ENCODE results near the gene DGKZ. TPM values are rescaled to one million over a fixed set of nuclear protein-coding genes. Genes with fewer than 3 reads are reported as not detected.

Gene DGKZ
- total and polyA plus RNA-seq, 2 experiments from 2014 or later = 45.1 to 170 TPM

GRCh38 chr11:46362156-46363030 lies 15.1 kb downstream of the DGKZ start (continued):
- TF ChIP-seq, protein P1, sequence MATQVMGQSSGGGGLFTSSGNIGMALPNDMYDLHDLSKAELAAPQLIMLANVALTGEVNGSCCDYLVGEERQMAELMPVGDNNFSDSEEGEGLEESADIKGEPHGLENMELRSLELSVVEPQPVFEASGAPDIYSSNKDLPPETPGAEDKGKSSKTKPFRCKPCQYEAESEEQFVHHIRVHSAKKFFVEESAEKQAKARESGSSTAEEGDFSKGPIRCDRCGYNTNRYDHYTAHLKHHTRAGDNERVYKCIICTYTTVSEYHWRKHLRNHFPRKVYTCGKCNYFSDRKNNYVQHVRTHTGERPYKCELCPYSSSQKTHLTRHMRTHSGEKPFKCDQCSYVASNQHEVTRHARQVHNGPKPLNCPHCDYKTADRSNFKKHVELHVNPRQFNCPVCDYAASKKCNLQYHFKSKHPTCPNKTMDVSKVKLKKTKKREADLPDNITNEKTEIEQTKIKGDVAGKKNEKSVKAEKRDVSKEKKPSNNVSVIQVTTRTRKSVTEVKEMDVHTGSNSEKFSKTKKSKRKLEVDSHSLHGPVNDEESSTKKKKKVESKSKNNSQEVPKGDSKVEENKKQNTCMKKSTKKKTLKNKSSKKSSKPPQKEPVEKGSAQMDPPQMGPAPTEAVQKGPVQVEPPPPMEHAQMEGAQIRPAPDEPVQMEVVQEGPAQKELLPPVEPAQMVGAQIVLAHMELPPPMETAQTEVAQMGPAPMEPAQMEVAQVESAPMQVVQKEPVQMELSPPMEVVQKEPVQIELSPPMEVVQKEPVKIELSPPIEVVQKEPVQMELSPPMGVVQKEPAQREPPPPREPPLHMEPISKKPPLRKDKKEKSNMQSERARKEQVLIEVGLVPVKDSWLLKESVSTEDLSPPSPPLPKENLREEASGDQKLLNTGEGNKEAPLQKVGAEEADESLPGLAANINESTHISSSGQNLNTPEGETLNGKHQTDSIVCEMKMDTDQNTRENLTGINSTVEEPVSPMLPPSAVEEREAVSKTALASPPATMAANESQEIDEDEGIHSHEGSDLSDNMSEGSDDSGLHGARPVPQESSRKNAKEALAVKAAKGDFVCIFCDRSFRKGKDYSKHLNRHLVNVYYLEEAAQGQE (IDR thresholded peaks at IDR 0.05; ENCODE audit: unreplicated experiment) = no peak
- TF ChIP-seq CREB1 (CRISPR knock-in tag; IDR thresholded peaks at IDR 0.05; ENCODE audit: low read depth) = no peak
- TF ChIP-seq POLR2AphosphoS5 (IDR thresholded peaks at IDR 0.05; ENCODE audit: low read depth) = no peak
- TF ChIP-seq ETS1 (IDR thresholded peaks at IDR 0.05) = no peak

- Histone ChIP-seq H3K4me3 (no peak overlapping the region), H3K79me2 (replicated peaks; ENCODE audit: insufficient read depth) (peaks cover 46% of the 10 kb centered on the region)
- H3K4me3 Mint-ChIP-seq = no peak overlapping the region; the same call in 2 of the 3 replicates
These were observed 15.8 kb downstream of the DGKZ start for GRCh38 chr11:46363031-46363407.

More at GRCh38 chr11:46363031-46363407, 15.8 kb downstream of the DGKZ start:
- H3K36me3 Mint-ChIP-seq (ENCODE audit: low read depth) = peaks cover 5% of the 10 kb centered on the region; the same call in 2 of the 3 replicates
- DNase-seq (ENCODE audit: low spot score) (no peak), ATAC-seq (no peak)
- H3K27me3 Mint-ChIP-seq (ENCODE audit: insufficient read depth, low read depth, poor library complexity) = peaks cover 7% of the 10 kb centered on the region
- H3K27ac Mint-ChIP-seq = peak overlapping the region; percentile 66
- peaks cover 38% of the 10 kb centered on the region for H3K4me1 Mint-ChIP-seq
- no peaks in the 10 kb centered on the region for H3K27me3 ChIP-seq (ENCODE audit: insufficient read depth)
- H3K4me2 ChIP-seq = no peak overlapping the region
- TF ChIP-seq JUNB (IDR thresholded peaks at IDR 0.05; ENCODE audit: unreplicated experiment) (no peak), EZH2phosphoT487 (IDR thresholded peaks at IDR 0.05; ENCODE audit: unreplicated experiment) (no peak), EZH2 (IDR thresholded peaks at IDR 0.05; ENCODE audit: low read depth, unreplicated experiment) (no peak), ZNF462 (CRISPR knock-in tag; IDR thresholded peaks at IDR 0.05) (no peak)
- TF ChIP-seq, protein P1 (IDR thresholded peaks at IDR 0.05; ENCODE audit: unreplicated experiment) = no peak
- 0 out of 2 replicates have a peak overlapping the region, but pooled peaks have one; percentile 69 for H3K27ac ChIP-seq (ENCODE audit: low read depth)
- 0 out of 2 replicates have a peak, but pooled peaks cover 8% of the 10 kb centered on the region for H3F3A ChIP-seq (replicated peaks; ENCODE audit: low read depth)
- H2AFZ ChIP-seq = no peak overlapping the region
- H4K20me1 ChIP-seq (replicated peaks; ENCODE audit: insufficient read depth) = peaks cover 13% of the 10 kb centered on the region
- H3K36me3 ChIP-seq (ENCODE audit: insufficient read depth) = no peaks in the 10 kb centered on the region
- no peaks in the 10 kb centered on the region for H3K9me2 ChIP-seq (ENCODE audit: insufficient read depth)
- no peaks in the 10 kb centered on the region for H3K9me3 Mint-ChIP-seq
- H3K4me1 ChIP-seq (ENCODE audit: insufficient read depth) = peaks cover 17% of the 10 kb centered on the region; the same call in 1 of the 2 replicates

Data from GM23338 (cell line).